Glomerular visceral epithelial cell (primary cell): Measurements from ENCODE around the gene ADAM15.

Source experiments
- DNase-seq: peaks from one replicate; pipeline ENCODE4 v3.0.0-alpha.2; 2016; ENCODE audit errors: extremely low spot score

ADAM15 gene

GRCh38 chr1:155011437-155012025, 39.6 kb upstream of the ADAM15 start:
- no peak for DNase-seq

- DNase-seq, result no peak
Measured at GRCh38 chr1:155012026-155012546, 39.0 kb upstream of the ADAM15 start.

GRCh38 chr1:155012776-155013602, 38.1 kb upstream of the ADAM15 start:
- no peak for DNase-seq

DNA sequence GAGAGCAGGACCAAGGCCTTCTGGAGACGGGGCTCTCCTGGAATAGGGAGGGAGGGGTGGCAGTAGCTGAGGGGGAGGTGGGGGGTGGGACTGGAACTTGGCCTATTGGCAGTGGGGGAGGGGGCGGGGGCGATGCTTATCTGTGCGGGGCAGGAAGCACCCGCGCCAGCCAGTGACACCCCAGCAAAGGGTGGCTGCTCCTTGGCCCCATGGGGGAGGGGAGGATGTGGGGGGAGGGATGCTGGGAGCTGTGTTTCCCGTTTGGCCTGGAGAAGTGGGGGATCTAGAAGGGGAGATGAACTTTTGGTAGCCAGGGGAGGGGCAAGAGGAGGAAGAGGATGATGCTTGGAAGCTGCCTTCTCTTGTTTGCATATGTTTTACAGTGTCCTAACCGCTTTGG, 37.5 kb upstream of the ADAM15 start:
- no peak for DNase-seq

- DNase-seq, result no peak
Measured at GRCh38 chr1:155014709-155015508, 36.2 kb upstream of the ADAM15 start.

DNA sequence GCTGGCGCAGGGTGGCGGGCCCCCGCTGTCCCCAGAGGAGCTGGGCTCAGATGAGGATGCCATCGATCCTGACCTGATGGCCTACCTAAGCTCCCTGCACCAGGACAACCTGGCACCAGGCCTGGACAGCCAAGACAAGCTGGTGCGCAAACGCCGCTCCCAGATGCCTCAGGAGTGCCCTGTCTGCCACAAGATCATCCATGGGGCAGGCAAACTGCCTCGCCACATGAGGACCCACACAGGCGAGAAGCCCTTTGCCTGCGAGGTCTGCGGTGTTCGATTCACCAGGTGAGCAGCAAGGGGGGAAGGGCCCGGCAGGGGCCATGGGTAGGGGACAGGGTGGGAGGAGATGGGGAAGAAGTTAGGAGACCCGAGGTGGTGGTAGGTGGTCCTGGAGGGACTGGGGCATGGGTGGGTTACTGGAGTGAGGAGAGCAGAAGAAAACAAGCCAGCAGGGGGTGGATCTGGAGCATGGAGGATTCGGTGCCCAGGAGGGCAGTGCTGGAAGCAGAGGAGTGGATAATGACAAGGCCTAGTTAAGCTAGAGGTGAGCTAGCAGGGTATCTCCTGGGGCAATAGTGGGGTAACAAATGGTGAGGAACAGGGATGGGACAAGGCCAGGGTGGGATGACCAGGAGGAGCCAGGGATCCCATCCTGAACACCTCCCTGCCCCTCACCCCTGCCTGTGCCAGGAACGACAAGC, 35.4 kb upstream of the ADAM15 start:
- DNase-seq, result no peak

DNA sequence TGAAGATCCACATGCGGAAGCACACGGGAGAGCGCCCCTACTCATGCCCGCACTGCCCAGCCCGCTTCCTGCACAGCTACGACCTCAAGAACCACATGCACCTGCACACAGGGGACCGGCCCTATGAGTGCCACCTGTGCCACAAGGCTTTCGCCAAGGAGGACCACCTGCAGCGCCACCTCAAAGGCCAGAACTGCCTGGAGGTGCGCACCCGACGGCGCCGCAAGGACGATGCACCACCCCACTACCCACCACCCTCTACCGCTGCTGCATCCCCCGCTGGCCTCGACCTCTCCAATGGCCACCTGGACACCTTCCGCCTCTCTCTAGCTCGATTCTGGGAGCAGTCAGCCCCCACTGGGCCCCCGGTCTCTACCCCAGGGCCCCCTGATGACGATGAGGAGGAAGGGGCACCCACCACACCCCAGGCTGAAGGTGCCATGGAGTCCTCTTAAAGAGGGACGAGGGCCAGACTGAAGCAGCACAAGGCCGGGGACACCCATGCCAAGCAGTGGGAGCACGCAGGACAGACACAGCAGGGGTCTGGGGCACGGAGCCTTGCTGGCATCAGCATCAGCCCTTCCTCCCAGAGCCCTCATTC, 34.8 kb upstream of the ADAM15 start:
- no peak for DNase-seq

- DNase-seq, result peak; percentile 97
Measured at GRCh38 chr1:155017041-155017945, 33.8 kb upstream of the ADAM15 start.

DNA sequence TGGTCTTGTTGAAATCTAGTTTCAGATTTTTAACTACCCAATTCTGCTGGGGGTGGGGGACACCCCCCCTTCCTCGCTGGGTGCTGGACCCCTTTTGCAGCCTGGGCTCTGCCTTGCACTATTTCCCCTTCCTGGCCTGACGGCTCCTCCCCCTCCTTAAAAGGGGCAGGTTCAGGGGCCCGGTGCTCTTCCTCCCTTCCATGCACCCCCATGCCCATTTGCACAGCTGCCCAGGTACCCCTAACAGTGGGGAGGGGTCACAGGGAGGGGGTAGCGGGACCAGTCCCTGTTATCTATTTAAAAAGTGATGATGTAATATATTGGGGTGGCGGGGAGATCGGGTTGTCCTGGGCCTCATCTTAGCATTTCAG, 33.2 kb upstream of the ADAM15 start:
- no peak for DNase-seq

GRCh38 chr1:155018617-155019348, 32.3 kb upstream of the ADAM15 start:
- no peak for DNase-seq

- no peak for DNase-seq
Measured at GRCh38 chr1:155019377-155020245, 31.5 kb upstream of the ADAM15 start.

DNA sequence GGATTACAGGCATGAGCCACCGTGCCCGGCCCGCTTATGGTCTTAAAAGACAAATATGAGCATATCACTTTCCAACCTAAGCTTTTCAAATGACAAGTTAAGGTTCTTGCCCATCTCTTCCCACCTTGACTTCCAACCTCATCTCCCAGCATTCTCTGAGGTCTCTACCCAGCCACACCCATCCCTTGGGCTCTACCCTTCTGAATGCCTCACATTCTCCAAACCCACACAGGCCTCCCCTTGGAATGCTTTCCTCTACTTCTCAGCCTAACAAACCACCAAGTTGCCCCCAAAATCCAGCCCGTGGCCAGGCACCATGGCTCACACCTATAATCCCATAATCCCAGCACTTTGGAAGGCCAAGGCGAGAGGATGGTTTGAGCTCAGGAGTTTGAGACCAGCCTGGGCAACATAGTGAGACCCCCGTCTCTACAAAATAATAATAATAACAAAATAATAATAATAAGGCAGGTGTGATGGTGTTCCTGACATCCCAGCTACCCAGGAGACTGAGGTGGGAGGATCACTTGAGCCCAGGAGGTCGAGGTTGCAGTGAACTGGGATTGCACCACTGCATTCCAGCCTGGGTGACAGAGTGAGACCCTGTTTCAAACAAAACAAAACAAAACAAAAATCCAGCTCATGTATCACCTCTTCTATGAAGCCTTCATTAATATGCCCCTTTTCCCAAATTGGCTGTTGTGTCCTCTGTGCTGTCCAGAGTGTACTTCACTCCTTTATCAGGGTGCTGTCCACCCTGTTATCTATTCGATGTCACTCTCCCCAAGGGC, 28.8 kb upstream of the ADAM15 start:
- no peak for DNase-seq

DNA sequence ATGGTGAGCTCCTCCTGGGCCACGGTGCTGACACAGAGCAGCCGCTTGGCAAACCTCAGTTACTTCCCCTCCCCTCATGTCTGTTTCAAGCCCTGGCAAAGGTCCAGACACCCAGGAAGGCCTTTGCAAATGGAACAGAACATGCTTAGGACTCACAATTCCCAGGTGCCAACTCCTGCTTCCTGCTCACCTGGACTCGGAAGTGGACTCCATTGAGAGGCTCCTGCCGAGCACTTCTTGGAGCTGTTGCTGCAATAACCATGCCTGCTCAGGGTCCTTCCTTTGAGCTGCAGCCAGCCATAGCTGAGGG, 28.2 kb upstream of the ADAM15 start:
- peak; percentile 26 for DNase-seq

DNA sequence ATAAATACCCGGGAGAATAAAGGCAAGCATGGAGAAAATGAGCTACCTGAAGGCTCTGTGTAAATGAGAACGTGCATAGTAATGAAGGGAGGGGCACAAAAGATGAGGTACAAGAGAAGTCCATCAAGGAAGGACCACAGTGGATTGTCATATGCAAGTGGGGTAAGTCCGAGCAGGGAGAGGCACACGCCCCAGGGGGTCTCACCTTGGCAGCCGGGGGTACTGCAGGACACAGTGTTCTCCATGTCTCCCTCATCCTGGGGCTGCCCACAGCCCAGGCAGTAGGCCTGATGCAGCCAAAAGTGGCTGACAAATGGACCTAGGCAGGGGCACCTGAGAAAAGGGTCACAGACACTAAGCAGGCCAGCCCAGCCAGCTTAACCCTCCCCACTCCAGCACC, 27.5 kb upstream of the ADAM15 start:
- DNase-seq, result no peak

DNA sequence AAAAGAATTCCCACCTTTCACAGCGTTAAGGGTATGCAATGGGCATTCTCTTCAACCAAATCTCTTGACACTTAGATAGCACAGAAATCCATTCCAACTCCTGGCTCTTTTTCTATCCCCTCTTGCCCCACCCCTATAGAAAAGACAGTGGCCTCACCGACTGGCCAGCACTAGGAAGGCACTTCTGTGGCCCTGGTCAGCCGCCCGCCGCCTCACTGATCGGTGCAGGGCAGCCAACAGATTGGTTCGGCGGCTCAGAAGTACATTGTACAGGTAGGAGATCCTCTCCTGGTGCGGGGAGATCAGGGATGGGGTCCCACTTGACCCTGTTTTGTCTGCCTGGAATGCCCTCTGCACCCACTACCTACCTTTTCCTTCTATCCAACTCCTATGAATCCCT, 26.8 kb upstream of the ADAM15 start:
- DNase-seq, result no peak

GRCh38 chr1:155026154-155026553, 25.0 kb upstream of the ADAM15 start:
- no peak for DNase-seq

- peak; percentile 57 for DNase-seq
Measured at GRCh38 chr1:155026588-155026987, 24.5 kb upstream of the ADAM15 start.
